OCI-LY1 (cell line): ENCODE data around the gene CD69.

ENCODE experiments used
- H2AFZ ChIP-seq: fragments of 200-600 bp; sonication (generic), shearing (Covaris generic); 2 replicates; pipeline ENCODE4 v1.6.0; 2014; ENCODE audit warnings: antibody characterized with exemption, mild to moderate bottlenecking, low read length
- H3F3A ChIP-seq: fragments of 200-600 bp; sonication (generic), shearing (Covaris generic); 2 replicates; pipeline ENCODE4 v1.6.0; 2014; ENCODE audit warnings: mild to moderate bottlenecking, antibody characterized with exemption, low read length, moderate library complexity; ENCODE audit not compliant: insufficient read depth
- H3K27ac ChIP-seq: fragments of 200-600 bp; sonication (generic); 2 replicates; pipeline ENCODE4 v1.5.1; 2014; ENCODE audit warnings: low read length, mixed run types, mild to moderate bottlenecking, low read depth; ENCODE audit not compliant: poor library complexity, severe bottlenecking
- H3K27me3 ChIP-seq: fragments of 200-600 bp; sonication (generic); 2 replicates; pipeline ENCODE4 v1.6.0; 2014; ENCODE audit warnings: antibody characterized with exemption, mild to moderate bottlenecking, low read length, moderate library complexity; ENCODE audit not compliant: insufficient read depth
- H3K36me3 ChIP-seq: fragments of 200-600 bp; sonication (generic); 2 replicates; pipeline ENCODE4 v1.6.1; 2014; ENCODE audit warnings: mild to moderate bottlenecking, antibody characterized with exemption, low read length, moderate library complexity, mixed read lengths; ENCODE audit not compliant: insufficient read depth
- H3K4me1 ChIP-seq: fragments of 200-600 bp; sonication (generic); 2 replicates; pipeline ENCODE4 v1.5.1; 2014; ENCODE audit warnings: mild to moderate bottlenecking, low read length, moderate library complexity; ENCODE audit not compliant: insufficient read depth, severe bottlenecking
- H3K4me2 ChIP-seq: fragments of 200-600 bp; sonication (generic), shearing (Covaris generic); 2 replicates; pipeline ENCODE4 v1.6.1; 2014; ENCODE audit warnings: low read length
- H3K4me3 ChIP-seq: fragments of 200-600 bp; sonication (generic); 2 replicates; pipeline ENCODE4 v1.5.1; 2014; ENCODE audit warnings: low read length, low read depth, mild to moderate bottlenecking, mixed read lengths; ENCODE audit not compliant: poor library complexity, severe bottlenecking
- H3K79me2 ChIP-seq: fragments of 200-600 bp; shearing (Covaris generic); 2 replicates; pipeline ENCODE4 v1.6.1; 2016; ENCODE audit warnings: mixed run types, low read length, mixed read lengths; ENCODE audit not compliant: insufficient read depth
- H3K9ac ChIP-seq: fragments of 200-600 bp; sonication (generic), shearing (Covaris generic); 2 replicates; pipeline ENCODE4 v1.6.1; 2014; ENCODE audit warnings: mild to moderate bottlenecking, low read length, mixed read lengths
- H3K9me2 ChIP-seq: fragments of 200-600 bp; sonication (generic), shearing (Covaris generic); 2 replicates; pipeline ENCODE4 v1.6.1; 2014; ENCODE audit warnings: low read depth, mild to moderate bottlenecking, low read length, mixed read lengths
- H3K9me3 ChIP-seq: fragments of 200-600 bp; shearing (Covaris generic); 2 replicates; pipeline ENCODE4 v1.6.1; 2014; ENCODE audit warnings: low read length, mixed read lengths
- H4K20me1 ChIP-seq: fragments of 200-600 bp; sonication (generic), shearing (Covaris generic); 2 replicates; pipeline ENCODE4 v1.6.0; 2016; ENCODE audit warnings: mild to moderate bottlenecking, low read length; ENCODE audit not compliant: insufficient read depth
- EZH2 ChIP-seq: fragments of 200-600 bp; sonication (generic), shearing (Covaris generic); IDR thresholded peaks from 2 replicates; pipeline ENCODE4 v1.8.0; 2017; ENCODE audit warnings: borderline replicate concordance, mixed run types, mild to moderate bottlenecking, antibody characterized with exemption, low read length, moderate library complexity, mixed read lengths
- TF ChIP-seq, protein P1 (sequence below): fragments of 200-600 bp; sonication (generic), shearing (Covaris generic); IDR thresholded peaks from 2 replicates; pipeline ENCODE4 v1.5.1; 2017; ENCODE audit warnings: mild to moderate bottlenecking, antibody characterized with exemption, low read length, moderate library complexity, mixed read lengths

CD69 gene

DNA sequence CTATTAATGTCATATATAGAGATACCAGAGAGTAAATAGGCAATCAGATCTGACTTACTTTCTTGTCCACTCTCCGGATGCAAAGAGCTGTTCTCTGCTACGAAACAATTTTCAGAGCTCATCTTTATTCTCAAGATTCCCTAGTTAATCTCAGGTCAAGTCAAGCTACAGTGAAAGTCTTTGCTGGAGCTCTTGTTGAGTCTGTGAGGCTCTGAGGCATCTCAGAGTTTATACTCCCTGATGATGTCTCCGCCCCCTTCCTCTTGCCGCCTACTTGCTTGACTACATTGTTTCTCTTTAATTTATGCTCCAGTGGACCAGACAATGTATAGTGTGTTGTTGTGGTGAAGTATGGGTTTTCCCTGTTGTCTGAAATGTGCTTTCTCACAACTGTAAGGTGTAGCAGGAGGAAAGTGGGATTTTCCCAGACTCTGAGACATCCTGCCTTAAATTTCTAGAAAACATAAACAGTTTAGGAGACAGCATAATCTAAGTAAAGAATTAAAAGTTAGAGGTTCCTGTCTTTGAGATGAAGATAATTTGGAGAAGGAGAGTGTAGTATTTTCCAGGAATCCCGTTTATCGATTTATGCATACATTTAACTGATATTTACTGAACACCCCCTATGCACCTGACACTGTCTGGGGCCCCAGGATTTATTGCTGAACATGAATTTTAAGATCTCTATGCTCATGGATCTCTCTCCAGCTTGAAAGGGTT, at the start of gene CD69:
TSS of gene CD69 (minus strand) at position 203 of the 720 bp plus-strand sequence. CDS start at position 122, 81 bp downstream.
- H4K20me1 ChIP-seq = no peaks in the 10 kb centered on the region
- peaks cover 3% of the 10 kb centered on the region; the same call in 1 of the 2 replicates for H3F3A ChIP-seq
- H3K4me1 ChIP-seq = peaks cover 83% of the 10 kb centered on the region
- H3K27ac ChIP-seq = peak within 1 kb of the TSS; percentile 43
- TF ChIP-seq, protein P1, sequence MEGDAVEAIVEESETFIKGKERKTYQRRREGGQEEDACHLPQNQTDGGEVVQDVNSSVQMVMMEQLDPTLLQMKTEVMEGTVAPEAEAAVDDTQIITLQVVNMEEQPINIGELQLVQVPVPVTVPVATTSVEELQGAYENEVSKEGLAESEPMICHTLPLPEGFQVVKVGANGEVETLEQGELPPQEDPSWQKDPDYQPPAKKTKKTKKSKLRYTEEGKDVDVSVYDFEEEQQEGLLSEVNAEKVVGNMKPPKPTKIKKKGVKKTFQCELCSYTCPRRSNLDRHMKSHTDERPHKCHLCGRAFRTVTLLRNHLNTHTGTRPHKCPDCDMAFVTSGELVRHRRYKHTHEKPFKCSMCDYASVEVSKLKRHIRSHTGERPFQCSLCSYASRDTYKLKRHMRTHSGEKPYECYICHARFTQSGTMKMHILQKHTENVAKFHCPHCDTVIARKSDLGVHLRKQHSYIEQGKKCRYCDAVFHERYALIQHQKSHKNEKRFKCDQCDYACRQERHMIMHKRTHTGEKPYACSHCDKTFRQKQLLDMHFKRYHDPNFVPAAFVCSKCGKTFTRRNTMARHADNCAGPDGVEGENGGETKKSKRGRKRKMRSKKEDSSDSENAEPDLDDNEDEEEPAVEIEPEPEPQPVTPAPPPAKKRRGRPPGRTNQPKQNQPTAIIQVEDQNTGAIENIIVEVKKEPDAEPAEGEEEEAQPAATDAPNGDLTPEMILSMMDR = no peak
- no peak for TF ChIP-seq EZH2
- peak within 1 kb of the TSS; percentile 60 for H3K9ac ChIP-seq
- H3K36me3 ChIP-seq = no peaks in the 10 kb centered on the region
- peak within 1 kb of the TSS; percentile 77 for H3K4me2 ChIP-seq
- no peak within 1 kb of the TSS for H2AFZ ChIP-seq
- peak within 1 kb of the TSS; percentile 61 for H3K4me3 ChIP-seq
- H3K9me2 ChIP-seq = no peaks in the 10 kb centered on the region
- no peaks in the 10 kb centered on the region; the same call in 1 of the 2 replicates for H3K79me2 ChIP-seq
- H3K9me3 ChIP-seq = peaks cover 3% of the 10 kb centered on the region; the same call in 1 of the 2 replicates
- H3K27me3 ChIP-seq = no peaks in the 10 kb centered on the region

DNA sequence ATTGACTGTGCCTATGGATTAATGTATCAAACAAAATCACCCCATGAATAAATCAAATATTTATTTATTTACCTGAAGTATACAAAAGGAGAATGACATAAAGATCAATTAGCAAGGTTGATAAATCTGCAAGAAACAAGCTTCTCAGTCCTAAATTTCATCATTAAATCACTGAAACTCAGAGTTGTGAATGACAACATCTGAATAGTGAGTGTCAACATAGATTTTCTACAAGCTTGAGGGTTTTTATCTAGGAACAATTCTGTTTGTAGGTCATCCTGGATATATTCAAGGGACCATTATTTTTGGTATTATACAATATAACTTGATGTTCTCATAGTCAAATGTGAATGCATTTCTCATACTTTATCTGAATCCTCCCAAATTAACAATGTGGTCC, 49.2 kb upstream of the CD69 start:
- H3K36me3 ChIP-seq = no peaks in the 10 kb centered on the region
- H3K27me3 ChIP-seq = no peaks in the 10 kb centered on the region
- H3F3A ChIP-seq = no peaks in the 10 kb centered on the region
- no peaks in the 10 kb centered on the region for H3K79me2 ChIP-seq
- no peak overlapping the region for H3K4me3 ChIP-seq
- H3K4me1 ChIP-seq = peaks cover 4% of the 10 kb centered on the region
- no peak overlapping the region for H3K27ac ChIP-seq
- H3K9me2 ChIP-seq = no peaks in the 10 kb centered on the region
- TF ChIP-seq, protein P1 = no peak
- TF ChIP-seq EZH2 = no peak
- no peak overlapping the region for H3K4me2 ChIP-seq
- no peak overlapping the region for H2AFZ ChIP-seq
- no peak overlapping the region for H3K9ac ChIP-seq
- H4K20me1 ChIP-seq = no peaks in the 10 kb centered on the region
- H3K9me3 ChIP-seq = no peaks in the 10 kb centered on the region

DNA sequence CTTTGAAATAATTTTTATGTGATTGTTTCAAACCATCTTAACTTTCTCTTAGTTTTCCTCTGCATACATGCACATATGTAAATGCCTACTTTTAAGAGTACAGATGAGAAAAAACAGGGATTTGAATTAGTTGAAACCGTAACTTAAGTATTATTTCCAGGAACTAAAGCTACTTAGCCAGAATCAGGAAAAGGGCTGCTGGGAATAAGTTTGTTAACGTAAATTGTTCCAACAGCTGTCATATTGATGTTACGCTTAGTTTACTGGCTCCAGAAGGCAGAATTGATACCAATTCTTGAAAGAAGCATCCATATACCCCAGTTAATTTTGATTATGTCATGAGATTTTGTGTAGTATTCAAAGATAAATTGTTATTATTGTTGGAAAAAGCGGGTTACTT, 48.6 kb upstream of the CD69 start:
- Histone ChIP-seq H3K9me3 (no peaks in the 10 kb centered on the region), H3K36me3 (no peaks in the 10 kb centered on the region), H3K4me2 (no peak overlapping the region), H3K4me1 (peaks cover 4% of the 10 kb centered on the region), H3K4me3 (no peak overlapping the region), H3K9me2 (no peaks in the 10 kb centered on the region), H2AFZ (no peak overlapping the region), H3K79me2 (no peaks in the 10 kb centered on the region), H3K27me3 (no peaks in the 10 kb centered on the region), H4K20me1 (no peaks in the 10 kb centered on the region), H3K9ac (no peak overlapping the region), H3K27ac (no peak overlapping the region), H3F3A (no peaks in the 10 kb centered on the region)
- TF ChIP-seq EZH2 = no peak
- TF ChIP-seq, protein P1 = no peak
